Left cardiac atrium (tissue), 4 donors: Measurements from ENCODE around the gene CAPN15. TPM values are rescaled to one million over a fixed set of nuclear protein-coding genes. Genes with fewer than 3 reads are reported as not detected.

Experiments
- ATAC-seq, 2 donors: fragments of 200-7000 bp; cut with Tn5 transposase; one replicate each; pipeline ENCODE4 v1.9.1; 2020; ENCODE audit warnings: mild to moderate bottlenecking in 2 of 2, moderate library complexity in 2 of 2
- DNase-seq: peaks from one replicate; pipeline ENCODE4 v3.0.0-alpha.2; 2020
- intact Hi-C, 2 donors: fragments of 100-400 bp; cut with DNase I; formaldehyde crosslinking; loops; one replicate each; pipeline versions ENCODE4 v1.14.1 to v1.15.1; 2022 to 2023
- total RNA-seq, 2 donors: library from RNA; stranded (reverse); fragmentation: NEBNext Ultra II Directional; extraction: Animal tissue kit (Norgen Biotek cat#: 25700); gene quantifications; one replicate each; pipeline ENCODE4 v1.2.1, GENCODE V29; 2021
- donor health status: DM: no; HTN: yes; CAD: no.
- donor health status: DM: no; HTN: yes; CAD: no; lungs with severe emphysema.
- donor health status: DM: yes; HTN: yes; CAD: no.
- donor health status: Dilated cardiomyopathy.

CAPN15 gene
- total RNA-seq, 2 donors from 2014 or later: 19.2 to 25.8 TPM

DNA sequence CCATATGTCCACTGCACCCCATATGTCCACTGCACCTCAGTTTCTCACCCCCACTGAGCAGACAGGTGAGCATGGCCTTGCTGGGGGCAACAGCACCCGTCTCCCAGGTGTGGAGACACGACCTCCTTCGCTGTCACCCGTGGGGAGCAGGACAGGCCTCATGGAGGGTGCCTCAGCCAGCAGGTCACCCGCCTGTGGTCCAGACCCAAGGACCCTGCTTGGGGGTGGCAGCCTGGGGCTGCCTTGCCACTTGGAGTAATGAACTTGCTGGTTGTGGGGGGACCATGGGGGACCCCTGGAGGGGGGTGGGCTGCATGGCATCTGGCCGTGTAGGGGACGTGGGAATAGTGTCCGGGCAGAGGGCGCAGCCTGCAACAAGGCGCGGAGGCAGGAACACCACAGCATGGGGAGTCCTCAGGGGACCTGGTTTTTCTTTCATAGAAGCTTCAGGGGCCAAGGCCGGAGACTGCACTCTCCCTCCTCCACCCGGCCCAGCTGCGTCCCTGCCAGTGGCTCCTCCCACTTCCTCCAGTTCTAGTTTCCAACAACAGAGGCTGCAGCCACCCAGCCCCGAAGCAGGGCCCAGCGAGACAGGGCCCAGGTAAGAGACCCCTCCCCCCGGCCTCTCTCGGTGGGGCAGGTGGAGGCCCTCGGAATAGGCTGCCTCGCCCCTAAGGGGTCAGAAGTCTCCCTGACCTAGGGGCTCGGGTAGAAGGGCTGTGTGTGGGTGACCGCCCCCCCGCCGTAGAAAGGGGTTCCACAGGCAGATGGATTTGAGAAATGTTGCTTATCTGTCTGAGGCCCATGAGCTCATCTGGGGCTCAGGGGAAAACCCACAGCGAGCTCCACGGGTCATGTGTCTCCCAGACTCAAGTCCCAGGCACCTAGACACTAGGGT is 39.2 kb downstream of the CAPN15 start, which contains the start of gene NHLRC4:
NHLRC4 (plus strand) TSS at position 531 of the 898 bp plus-strand sequence. CDS start 1,043 bp downstream, outside the sequence.
- ATAC-seq: peak; percentile 49 to 54
- peak; percentile 82 for DNase-seq
- intact Hi-C loops: no loop called here

DNA sequence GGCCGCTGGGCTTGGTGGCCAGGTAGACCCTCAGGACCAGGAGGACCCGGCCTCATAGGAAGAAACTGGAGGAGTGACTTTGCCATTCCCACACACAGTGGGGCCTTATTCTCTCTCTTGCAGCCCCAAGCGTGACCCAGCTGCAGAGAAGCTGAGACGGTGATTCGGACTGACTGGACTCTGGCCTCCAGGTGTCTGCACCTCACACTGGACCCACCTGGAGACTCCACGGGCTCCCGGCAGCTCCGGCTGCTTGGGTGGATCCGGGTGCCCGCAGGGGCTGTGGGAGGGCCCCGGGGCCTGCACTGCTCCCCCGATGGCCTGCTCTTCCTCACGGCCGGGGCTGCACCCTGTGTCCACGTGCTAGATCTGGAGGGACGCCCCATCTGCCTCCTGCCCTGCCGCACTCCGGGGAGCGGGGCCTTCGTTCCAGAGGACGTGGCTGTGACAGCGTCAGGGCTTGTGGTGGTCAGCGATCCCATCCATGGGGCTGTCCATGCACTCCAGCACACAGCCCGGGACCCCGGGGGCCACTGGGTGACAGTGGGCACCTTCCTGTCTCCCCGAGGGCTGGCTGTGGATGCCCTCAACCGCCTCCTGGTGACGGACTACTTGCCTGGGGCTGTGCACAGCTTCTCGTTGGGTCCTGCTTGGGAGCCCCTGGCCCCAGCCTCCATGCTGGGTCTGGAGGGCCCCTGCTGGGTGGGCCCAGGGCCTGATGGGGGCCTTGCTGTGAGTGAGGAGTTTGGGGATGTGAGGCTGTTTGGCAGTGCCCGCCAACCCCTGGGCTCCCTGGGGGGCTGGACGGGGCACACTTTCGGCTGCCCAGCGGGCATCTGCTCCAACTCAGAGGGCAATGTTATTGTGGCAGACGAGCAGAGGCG is 40.1 kb downstream of the CAPN15 start:
- no peak for DNase-seq
- intact Hi-C loops: no loop called here
- no peak for ATAC-seq

GRCh38 chr16:568401-569258 is 41.1 kb downstream of the CAPN15 start:
- ATAC-seq (peak in 1 of 2 donors; percentile 1), DNase-seq (no peak)
- intact Hi-C loops: no loop called here

GRCh38 chr16:569445-570254 is 42.1 kb downstream of the CAPN15 start, which contains the start of gene PIGQ:
PIGQ (plus strand) TSS chr16:569968; CDS start chr16:574075, 4,107 bp downstream.
- intact Hi-C loops: loop anchor here in 1 of 2 donors (5.0 kb wide), 1 partner anchor 93 kb away; no protein-coding TSS in a partner anchor
- ATAC-seq: peak; percentile 62 to 75

DNA sequence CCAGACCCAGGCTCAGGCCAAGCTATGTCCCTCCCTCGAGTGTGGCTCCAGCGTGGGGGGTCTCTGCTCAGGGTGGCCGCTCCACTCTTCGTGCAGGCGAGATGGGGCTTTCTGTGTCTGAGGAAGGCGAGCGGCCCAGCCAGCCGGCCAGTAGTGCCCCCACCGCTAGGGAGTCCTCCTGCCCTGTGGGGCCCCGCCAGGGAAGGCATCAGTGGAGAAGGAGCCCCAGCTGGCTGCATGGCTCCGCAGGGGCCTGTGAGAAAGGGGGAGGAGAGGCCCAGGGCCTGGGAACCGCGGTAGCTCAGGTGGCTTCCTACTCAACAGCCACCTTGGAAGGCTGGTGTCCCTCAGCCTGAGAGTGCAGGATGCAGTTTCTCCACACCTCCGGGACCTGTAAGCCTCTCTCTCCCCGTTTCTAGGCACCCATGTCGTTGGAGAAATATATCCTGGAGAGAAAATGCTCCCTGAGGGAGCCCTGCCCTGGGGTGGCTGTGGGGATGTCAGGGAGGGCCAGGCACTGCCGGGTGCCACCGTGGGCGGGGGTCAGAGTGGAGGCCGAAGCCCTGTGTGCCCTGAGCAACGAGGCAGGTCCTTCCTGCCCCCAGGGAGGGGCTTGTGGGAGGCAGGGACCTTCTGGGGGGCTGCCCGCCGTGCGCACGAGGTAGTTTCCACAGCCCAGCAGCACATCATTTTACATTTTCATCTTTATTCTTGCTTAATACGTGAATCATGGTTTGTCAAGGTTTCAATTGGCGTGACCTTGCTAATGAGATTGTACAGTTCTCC is 45.5 kb downstream of the CAPN15 start:
- intact Hi-C loops: loop anchor here in 1 of 2 donors (5.0 kb wide), 1 partner anchor 89 kb away; no protein-coding TSS in a partner anchor
- DNase-seq (no peak), ATAC-seq (no peak)

More at GRCh38 chr16:569445-570254, 42.1 kb downstream of the CAPN15 start, which contains the start of gene PIGQ:
- DNase-seq: peak; percentile 81

DNA sequence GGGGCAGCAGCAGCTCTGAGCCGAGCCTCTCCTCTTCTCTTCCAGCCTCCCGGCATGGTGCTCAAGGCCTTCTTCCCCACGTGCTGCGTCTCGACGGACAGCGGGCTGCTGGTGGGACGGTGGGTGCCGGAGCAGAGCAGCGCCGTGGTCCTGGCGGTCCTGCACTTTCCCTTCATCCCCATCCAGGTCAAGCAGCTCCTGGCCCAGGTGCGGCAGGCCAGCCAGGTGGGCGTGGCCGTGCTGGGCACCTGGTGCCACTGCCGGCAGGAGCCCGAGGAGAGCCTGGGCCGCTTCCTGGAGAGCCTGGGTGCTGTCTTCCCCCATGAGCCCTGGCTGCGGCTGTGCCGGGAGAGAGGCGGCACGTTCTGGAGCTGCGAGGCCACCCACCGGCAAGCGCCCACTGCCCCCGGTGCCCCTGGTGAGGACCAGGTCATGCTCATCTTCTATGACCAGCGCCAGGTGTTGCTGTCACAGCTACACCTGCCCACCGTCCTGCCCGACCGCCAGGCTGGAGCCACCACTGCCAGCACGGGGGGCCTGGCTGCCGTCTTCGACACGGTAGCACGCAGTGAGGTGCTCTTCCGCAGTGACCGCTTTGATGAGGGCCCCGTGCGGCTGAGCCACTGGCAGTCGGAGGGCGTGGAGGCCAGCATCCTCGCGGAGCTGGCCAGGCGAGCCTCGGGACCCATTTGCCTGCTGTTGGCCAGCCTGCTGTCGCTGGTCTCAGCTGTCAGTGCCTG is 46.7 kb downstream of the CAPN15 start:
- DNase-seq (no peak), ATAC-seq (no peak)
- intact Hi-C loops: loop anchor here in 1 of 2 donors (5.0 kb wide), 1 partner anchor 88 kb away; no protein-coding TSS in a partner anchor

DNA sequence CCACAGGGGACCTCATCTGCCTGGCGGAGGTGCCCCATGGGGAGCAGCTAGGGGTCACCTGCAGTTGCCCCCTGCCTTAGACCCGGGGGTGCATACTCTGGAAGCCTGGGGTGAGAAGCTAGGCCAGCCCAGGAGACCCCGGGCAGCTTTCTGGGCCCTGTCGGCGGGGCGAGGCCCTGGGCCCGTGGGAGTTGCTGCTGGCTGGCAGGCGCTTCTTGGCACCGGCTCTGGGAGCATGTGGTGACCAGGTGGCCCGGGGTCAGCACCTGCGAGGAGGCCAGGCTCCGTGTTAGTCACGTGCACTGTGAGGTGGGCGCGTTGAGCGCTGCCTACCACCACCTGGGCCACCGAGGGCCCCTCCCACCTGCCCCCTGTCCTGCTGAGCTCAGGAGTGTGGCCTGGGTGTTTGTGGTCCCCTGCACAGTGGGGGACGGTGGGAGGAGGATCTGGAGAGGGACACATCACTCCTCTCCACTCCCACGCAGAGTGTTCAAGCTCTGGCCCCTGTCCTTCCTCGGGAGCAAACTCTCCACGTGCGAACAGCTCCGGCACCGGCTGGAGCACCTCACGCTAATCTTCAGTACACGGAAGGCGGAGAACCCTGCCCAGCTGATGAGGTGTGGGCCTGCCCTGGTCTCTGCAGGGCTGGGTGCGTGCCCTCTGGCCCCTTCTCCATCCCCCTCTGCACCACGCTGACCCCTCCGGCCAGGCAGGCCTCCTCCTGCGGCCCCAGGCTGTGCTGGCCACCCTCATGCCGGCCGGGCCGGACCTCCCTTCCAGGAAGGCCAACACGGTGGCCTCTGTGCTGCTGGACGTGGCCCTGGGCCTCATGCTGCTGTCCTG is 48.1 kb downstream of the CAPN15 start:
- intact Hi-C loops: no loop called here
- ATAC-seq (no peak), DNase-seq (no peak)

- ATAC-seq: no peak
- DNase-seq: no peak
- intact Hi-C loops: no loop called here
These were observed 48.8 kb downstream of the CAPN15 start for GRCh38 chr16:576197-576822.

DNA sequence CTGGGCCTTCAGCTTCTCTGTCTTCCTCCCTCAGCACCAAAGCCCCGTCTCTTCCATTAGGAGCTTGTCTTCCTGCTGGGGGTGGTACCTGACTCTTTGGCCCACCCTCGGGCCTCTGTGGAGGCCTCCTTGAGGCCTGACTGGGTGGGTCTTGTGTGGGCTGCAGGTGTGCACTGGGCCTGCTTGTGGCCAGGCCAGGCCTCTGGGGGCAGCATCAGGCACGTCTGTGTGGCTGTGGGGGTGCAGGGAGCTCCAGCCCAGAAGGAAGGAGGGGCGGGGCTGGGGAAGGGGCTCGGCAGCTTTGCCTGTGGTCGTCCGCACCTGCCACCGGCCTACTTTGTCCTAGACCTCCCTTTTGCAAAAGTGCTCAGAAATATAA is 49.3 kb downstream of the CAPN15 start:
- ATAC-seq: no peak
- DNase-seq: no peak
- intact Hi-C loops: no loop called here

DNA sequence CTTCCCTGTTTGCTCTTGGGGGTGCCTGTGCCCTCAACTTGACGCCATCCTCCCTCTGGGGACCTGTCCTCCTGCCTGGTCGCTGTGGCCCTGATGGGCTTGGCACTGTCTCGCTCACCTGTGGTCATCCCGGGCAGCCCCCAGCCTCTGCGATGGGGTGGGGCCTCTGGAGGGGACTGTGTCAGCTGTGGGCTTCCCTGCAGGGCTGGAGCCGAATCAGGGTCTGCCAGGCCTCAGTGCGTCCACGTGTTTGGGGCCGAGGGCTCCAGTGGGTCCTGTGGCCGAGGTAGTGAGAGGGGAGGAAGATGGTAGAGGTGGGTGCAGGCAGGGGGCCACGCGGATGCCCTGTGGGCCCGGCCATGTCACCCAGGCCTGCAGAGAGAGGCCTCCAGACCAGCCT is 50.3 kb downstream of the CAPN15 start:
- DNase-seq (no peak), ATAC-seq (no peak)
- intact Hi-C loops: no loop called here

DNA sequence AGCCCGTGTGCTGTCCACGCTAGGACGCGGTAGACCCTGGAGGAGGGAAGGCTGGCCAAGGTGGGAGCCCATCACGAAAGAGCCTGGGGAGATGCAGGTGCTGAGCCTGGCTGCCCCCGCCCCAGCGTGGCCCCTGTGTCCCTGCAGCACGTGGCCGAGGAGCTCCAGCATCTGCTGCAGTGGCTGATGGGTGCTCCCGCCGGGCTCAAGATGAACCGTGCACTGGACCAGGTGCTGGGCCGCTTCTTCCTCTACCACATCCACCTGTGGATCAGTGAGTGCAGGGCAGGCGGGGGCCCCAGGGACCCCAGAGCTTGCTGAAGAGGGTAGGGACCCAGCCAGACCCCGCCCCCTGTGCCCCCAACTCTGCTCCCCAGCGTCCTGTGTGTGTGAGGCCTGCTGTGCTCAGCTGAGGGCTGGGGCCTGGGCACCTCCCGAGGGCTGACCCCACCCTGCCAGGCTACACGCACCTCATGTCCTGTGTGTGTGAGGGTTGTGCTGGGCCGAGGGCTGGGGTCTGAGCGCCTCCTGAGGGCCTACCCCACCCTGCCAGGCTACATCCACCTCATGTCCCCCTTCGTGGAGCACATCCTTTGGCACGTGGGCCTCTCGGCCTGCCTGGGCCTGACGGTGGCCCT is 50.8 kb downstream of the CAPN15 start:
- ATAC-seq (no peak), DNase-seq (no peak)
- intact Hi-C loops: no loop called here

GRCh38 chr16:578870-579405 is 51.4 kb downstream of the CAPN15 start:
- DNase-seq (peak; percentile 77), ATAC-seq (peak; percentile 75 to 83)
- intact Hi-C loops: no loop called here

DNA sequence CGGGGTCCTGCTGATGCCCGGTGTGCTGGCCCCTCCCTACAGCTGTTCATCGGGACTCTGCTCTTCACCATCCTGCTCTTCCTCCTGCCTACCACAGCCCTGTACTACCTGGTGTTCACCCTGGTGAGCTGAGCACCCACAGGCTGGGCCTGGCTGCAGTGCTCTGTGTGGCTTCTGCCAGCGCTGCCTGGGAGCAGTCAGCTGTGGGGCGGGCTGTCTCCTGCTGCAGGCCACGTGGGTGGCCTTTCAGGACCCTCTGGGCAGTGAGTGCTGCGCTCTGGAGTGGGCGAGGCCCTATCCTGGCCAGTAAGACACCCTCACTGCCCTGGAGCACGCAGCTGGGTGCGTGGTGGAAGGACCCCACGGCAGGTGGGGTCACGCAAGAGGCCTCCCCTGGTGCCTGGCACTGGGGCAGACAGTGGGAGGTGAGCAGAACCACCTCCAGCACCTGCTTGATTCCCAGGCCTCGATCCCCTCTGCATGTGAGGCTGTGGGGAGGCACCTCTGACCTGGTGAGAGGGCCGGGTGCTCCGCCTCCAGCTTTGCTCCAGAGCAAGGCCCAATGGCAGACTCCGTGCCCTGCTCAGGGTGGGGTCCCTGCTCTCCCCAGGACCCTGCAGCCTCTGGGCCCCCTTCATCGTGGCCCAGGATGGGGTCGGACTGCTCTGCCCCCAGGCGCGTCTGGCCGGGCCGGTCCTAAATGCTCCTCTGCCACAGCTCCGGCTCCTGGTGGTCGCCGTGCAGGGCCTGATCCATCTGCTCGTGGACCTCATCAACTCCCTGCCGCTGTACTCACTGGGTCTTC is 52.8 kb downstream of the CAPN15 start:
- intact Hi-C loops: loop anchor here in 1 of 2 donors (5.0 kb wide), 1 partner anchor 87 kb away; the partner anchor contains the start of gene RHOT2
- DNase-seq (no peak), ATAC-seq (no peak)
